Naive B cell (primary cell): Measurements from ENCODE around the gene NFASC. TPM values are rescaled to one million over a fixed set of nuclear protein-coding genes. Genes with fewer than 3 reads are reported as not detected.

Experiments
- ATAC-seq, 2 donors: fragments of 150-1000 bp; cut with Tn5 transposase; 2 replicates each; pipeline ENCODE4 v1.10.0; 2021; ENCODE audit warnings: low read depth in 2 of 2, mild to moderate bottlenecking in 2 of 2, moderate library complexity in 2 of 2
- DNase-seq: peaks from one replicate; pipeline ENCODE4 v3.0.0; 2022
- H3K27ac Mint-ChIP-seq, 6 donors: one replicate each; pipeline ENCODE4 v1.8.0; 2020 to 2022; ENCODE audit warnings: mild to moderate bottlenecking in 6 of 6, mixed read lengths in 6 of 6, moderate library complexity in 5 of 6, inconsistent platforms in 2 of 6
- H3K27me3 Mint-ChIP-seq, 3 donors: one replicate each; pipeline ENCODE4 v1.8.0; 2021 to 2022; ENCODE audit warnings: mixed read lengths in 3 of 3, mild to moderate bottlenecking in 1 of 3
- H3K36me3 Mint-ChIP-seq, 2 donors: one replicate each; pipeline ENCODE4 v1.8.0; 2020 to 2022; ENCODE audit warnings: mixed read lengths in 2 of 2, inconsistent platforms in 1 of 2, mild to moderate bottlenecking in 1 of 2
- H3K4me1 Mint-ChIP-seq, 3 donors: one replicate each; pipeline ENCODE4 v1.8.0; 2020 to 2022; ENCODE audit warnings: mixed read lengths in 3 of 3, inconsistent platforms in 1 of 3, mild to moderate bottlenecking in 1 of 3, moderate library complexity in 1 of 3
- H3K4me3 Mint-ChIP-seq, 8 donors: one replicate each; pipeline ENCODE4 v1.8.0; 2020 to 2022; ENCODE audit warnings: mild to moderate bottlenecking in 8 of 8, mixed read lengths in 8 of 8, moderate library complexity in 8 of 8, inconsistent platforms in 2 of 8
- H3K9me3 Mint-ChIP-seq, 7 donors: one replicate each; pipeline ENCODE4 v1.8.0; 2020 to 2022; ENCODE audit warnings: mixed read lengths in 7 of 7, mild to moderate bottlenecking in 5 of 7, inconsistent platforms in 2 of 7, moderate library complexity in 1 of 7
- polyA plus RNA-seq, 6 donors: library from polyadenylated mRNA; unstranded; fragments of 300-500 nt; fragmentation: Illumina TruSeq; gene quantifications; one replicate each; pipeline ENCODE4 v1.2.3, GENCODE V29; 2021; ENCODE audit warnings: low read depth in 6 of 6

Gene NFASC
- polyA plus RNA-seq, 6 donors from 2014 or later, result 0.04 TPM; not detected in 5

GRCh38 chr1:204961765-204962419 lies 91.2 kb downstream of the NFASC start:
- no peaks in the 10 kb centered on the region for H3K36me3 Mint-ChIP-seq
- H3K9me3 Mint-ChIP-seq, result no peaks in the 10 kb centered on the region
- peak overlapping the region in 1 of 6 donors; percentile 42 for H3K27ac Mint-ChIP-seq
- no peak for DNase-seq
- peak overlapping the region in 1 of 8 donors; percentile 43 for H3K4me3 Mint-ChIP-seq
- ATAC-seq, result no peak
- peaks cover 30 to 41% (median 35%) of the 10 kb centered on the region in 3 donors for H3K27me3 Mint-ChIP-seq
- peaks cover 19 to 23% (median 21%) of the 10 kb centered on the region in 3 donors for H3K4me1 Mint-ChIP-seq

- peak; percentile 82 to 85 for ATAC-seq
These were observed 92.3 kb downstream of the NFASC start for GRCh38 chr1:204962742-204963632.

GRCh38 chr1:204967451-204967850 lies 96.8 kb downstream of the NFASC start:
- DNase-seq, result no peak
- no peak for ATAC-seq
- Mint-ChIP-seq H3K4me1 (peaks cover 16 to 23% (median 20%) of the 10 kb centered on the region in 3 donors), H3K36me3 (no peaks in the 10 kb centered on the region), H3K27ac (no peak overlapping the region), H3K4me3 (no peak overlapping the region), H3K27me3 (peaks cover 19 to 52% (median 33%) of the 10 kb centered on the region in 3 donors), H3K9me3 (no peaks in the 10 kb centered on the region)

More at GRCh38 chr1:204962742-204963632, 92.3 kb downstream of the NFASC start:
- H3K36me3 Mint-ChIP-seq, result no peaks in the 10 kb centered on the region
- peaks cover 19 to 23% (median 21%) of the 10 kb centered on the region in 3 donors for H3K4me1 Mint-ChIP-seq
- H3K9me3 Mint-ChIP-seq, result no peaks in the 10 kb centered on the region
- H3K27me3 Mint-ChIP-seq, result peaks cover 24 to 41% (median 39%) of the 10 kb centered on the region in 3 donors
- peak overlapping the region in 3 of 6 donors; percentile 6 to 59 (median 55) for H3K27ac Mint-ChIP-seq
- H3K4me3 Mint-ChIP-seq, result peak overlapping the region in 6 of 8 donors; percentile 0 to 73 (median 25)
- DNase-seq, result peak; percentile 10

- no peaks in the 10 kb centered on the region for H3K36me3 Mint-ChIP-seq
- peaks cover 9 to 17% (median 13%) of the 10 kb centered on the region in 3 donors for H3K4me1 Mint-ChIP-seq
- H3K27me3 Mint-ChIP-seq, result peaks cover 19 to 53% (median 35%) of the 10 kb centered on the region in 3 donors
- ATAC-seq, result no peak
- no peaks in the 10 kb centered on the region for H3K9me3 Mint-ChIP-seq
- no peak overlapping the region for H3K4me3 Mint-ChIP-seq
- H3K27ac Mint-ChIP-seq, result no peak overlapping the region
- DNase-seq, result no peak
These were observed 97.5 kb downstream of the NFASC start for GRCh38 chr1:204968135-204968534.

- H3K27me3 Mint-ChIP-seq, result peaks cover 16 to 61% (median 43%) of the 10 kb centered on the region in 3 donors
- ATAC-seq, result no peak
These were observed 98.3 kb downstream of the NFASC start for GRCh38 chr1:204968951-204969350.

GRCh38 chr1:204970937-204971336 lies 100.3 kb downstream of the NFASC start:
- H3K27me3 Mint-ChIP-seq, result peaks cover 11 to 61% (median 54%) of the 10 kb centered on the region in 3 donors
- ATAC-seq (no peak), DNase-seq (no peak)
- peaks cover 8 to 13% (median 10%) of the 10 kb centered on the region in 3 donors for H3K4me1 Mint-ChIP-seq
- no peak overlapping the region for H3K27ac Mint-ChIP-seq
- no peaks in the 10 kb centered on the region for H3K9me3 Mint-ChIP-seq
- no peaks in the 10 kb centered on the region for H3K36me3 Mint-ChIP-seq
- H3K4me3 Mint-ChIP-seq, result no peak overlapping the region

More at GRCh38 chr1:204968951-204969350, 98.3 kb downstream of the NFASC start:
- Mint-ChIP-seq H3K4me1 (peaks cover 4 to 10% (median 5%) of the 10 kb centered on the region in 3 donors), H3K36me3 (no peaks in the 10 kb centered on the region), H3K27ac (no peak overlapping the region), H3K9me3 (no peaks in the 10 kb centered on the region), H3K4me3 (no peak overlapping the region)
- no peak for DNase-seq

GRCh38 chr1:204971517-204972336 lies 101.1 kb downstream of the NFASC start:
- Mint-ChIP-seq H3K4me3 (no peak overlapping the region), H3K4me1 (peaks cover 11 to 17% (median 15%) of the 10 kb centered on the region in 3 donors), H3K36me3 (no peaks in the 10 kb centered on the region), H3K27me3 (peaks cover 9 to 62% (median 55%) of the 10 kb centered on the region in 3 donors), H3K9me3 (no peaks in the 10 kb centered on the region), H3K27ac (peak overlapping the region in 2 of 6 donors; percentile 74 to 90)
- DNase-seq (no peak), ATAC-seq (no peak)

GRCh38 chr1:204972426-204972825 lies 101.8 kb downstream of the NFASC start:
- no peaks in the 10 kb centered on the region for H3K36me3 Mint-ChIP-seq
- peaks cover 17 to 23% (median 20%) of the 10 kb centered on the region in 3 donors for H3K4me1 Mint-ChIP-seq
- H3K4me3 Mint-ChIP-seq, result no peak overlapping the region
- H3K9me3 Mint-ChIP-seq, result no peaks in the 10 kb centered on the region
- ATAC-seq (no peak), DNase-seq (no peak)
- H3K27ac Mint-ChIP-seq, result no peak overlapping the region
- peaks cover 8 to 55% (median 52%) of the 10 kb centered on the region in 3 donors for H3K27me3 Mint-ChIP-seq

GRCh38 chr1:204973449-204973848 lies 102.8 kb downstream of the NFASC start:
- no peaks in the 10 kb centered on the region for H3K36me3 Mint-ChIP-seq
- no peak for ATAC-seq
- H3K9me3 Mint-ChIP-seq, result no peaks in the 10 kb centered on the region
- peaks cover 22 to 30% (median 24%) of the 10 kb centered on the region in 3 donors for H3K4me1 Mint-ChIP-seq
- no peak overlapping the region for H3K4me3 Mint-ChIP-seq
- peaks cover 9 to 51% (median 51%) of the 10 kb centered on the region in 3 donors for H3K27me3 Mint-ChIP-seq
- no peak for DNase-seq
- no peak overlapping the region for H3K27ac Mint-ChIP-seq

GRCh38 chr1:204974327-204974726 lies 103.7 kb downstream of the NFASC start:
- Mint-ChIP-seq H3K9me3 (no peaks in the 10 kb centered on the region), H3K4me3 (no peak overlapping the region), H3K27me3 (peaks cover 9 to 51% (median 51%) of the 10 kb centered on the region in 3 donors), H3K36me3 (no peaks in the 10 kb centered on the region), H3K4me1 (peaks cover 22 to 30% (median 24%) of the 10 kb centered on the region in 3 donors), H3K27ac (no peak overlapping the region)
- no peak for ATAC-seq
- DNase-seq, result no peak

GRCh38 chr1:204975021-204975420 lies 104.4 kb downstream of the NFASC start:
- Mint-ChIP-seq H3K4me1 (peaks cover 22 to 30% (median 24%) of the 10 kb centered on the region in 3 donors), H3K4me3 (no peak overlapping the region), H3K27me3 (peaks cover 10 to 52% (median 51%) of the 10 kb centered on the region in 3 donors), H3K27ac (no peak overlapping the region), H3K36me3 (no peaks in the 10 kb centered on the region), H3K9me3 (no peaks in the 10 kb centered on the region)
- ATAC-seq, result no peak
- no peak for DNase-seq

GRCh38 chr1:204975568-204976235 lies 105.0 kb downstream of the NFASC start:
- Mint-ChIP-seq H3K27me3 (peaks cover 13 to 47% (median 46%) of the 10 kb centered on the region in 3 donors), H3K36me3 (no peaks in the 10 kb centered on the region), H3K9me3 (no peaks in the 10 kb centered on the region), H3K27ac (peak overlapping the region in 1 of 6 donors; percentile 76), H3K4me3 (no peak overlapping the region), H3K4me1 (peaks cover 22 to 30% (median 24%) of the 10 kb centered on the region in 3 donors)
- peak; percentile 64 to 69 for ATAC-seq
- DNase-seq, result peak; percentile 56
